ENCODE measurements around the gene IFNL3.
"Not testable (repeated sequence)": the region's sequence is repeated elsewhere in the genome, so short reads cannot be mapped to it uniquely, and the experiment has no call there.

- TF ChIP-seq CTCF (optimal IDR thresholded peaks at IDR 0.05 in 1 of 3, IDR thresholded peaks at IDR 0.05 in 1 of 3, conservative IDR thresholded peaks at IDR 0.05 in 1 of 3; ENCODE audit: extremely low read depth in 1 of 3, insufficient read depth in 2 of 3, low read length in 3 of 3); EZH2 (IDR thresholded peaks at IDR 0.05; ENCODE audit: low read length): not testable (repeated sequence)
Observed at GRCh38 chr19:39268531-39269223, 23.9 kb upstream of the IFNL3 start.

Data from keratinocyte (primary cell).